ENCODE measurements around the gene NUDT19. TPM values are rescaled to one million over a fixed set of nuclear protein-coding genes. Genes with fewer than 3 reads are reported as not detected.

The NUDT19 gene
- total RNA-seq, 2 experiments from 2014 or later, result 14.9 to 15.0 TPM

DNA sequence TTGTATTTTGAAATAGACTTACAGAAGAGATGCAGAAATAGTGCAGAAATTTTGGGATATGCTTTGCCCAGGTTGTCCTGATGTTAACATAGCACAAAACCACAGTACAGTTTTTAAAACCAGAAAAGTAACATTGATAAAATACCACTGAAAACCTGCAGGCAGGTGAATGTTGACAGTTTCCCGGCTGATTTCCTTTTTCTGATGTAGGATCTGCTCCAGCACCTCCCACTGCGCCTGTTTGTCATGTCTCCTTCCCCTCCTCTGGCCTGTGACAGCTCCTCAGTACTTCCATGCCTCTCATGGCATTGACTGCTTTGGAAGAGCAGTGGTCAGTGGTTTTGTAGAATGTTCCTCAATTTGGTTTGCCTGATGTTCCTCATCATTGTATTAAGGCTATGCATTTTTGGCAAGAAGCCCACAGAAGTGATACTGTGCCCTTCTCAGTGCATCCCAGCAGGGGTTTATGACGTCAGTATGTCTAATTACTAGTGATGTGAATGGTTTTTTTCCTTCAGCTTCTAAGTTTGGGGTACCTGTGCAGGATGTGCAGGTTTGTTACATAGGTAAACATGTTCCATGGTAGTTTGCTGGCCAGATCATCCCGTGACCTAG, 58.9 kb downstream of the NUDT19 start:
- H3K27me3 Mint-ChIP-seq, result peaks cover 20% of the 10 kb centered on the region
- H3K9me3 Mint-ChIP-seq, result no peaks in the 10 kb centered on the region
- peaks cover 6% of the 10 kb centered on the region for H3K4me1 Mint-ChIP-seq (ENCODE audit: low read depth)
- H3K36me3 Mint-ChIP-seq, result no peaks in the 10 kb centered on the region
- DNase-seq, result no peak
- intact Hi-C loops (cut with micrococcal nuclease), result no loop called here
- H3K27ac Mint-ChIP-seq, result no peak overlapping the region
- peak overlapping the region; percentile 25 for H3K4me3 Mint-ChIP-seq
- ChIA-PET POLR2A (no interaction called here), CTCF (no interaction called here)

DNA sequence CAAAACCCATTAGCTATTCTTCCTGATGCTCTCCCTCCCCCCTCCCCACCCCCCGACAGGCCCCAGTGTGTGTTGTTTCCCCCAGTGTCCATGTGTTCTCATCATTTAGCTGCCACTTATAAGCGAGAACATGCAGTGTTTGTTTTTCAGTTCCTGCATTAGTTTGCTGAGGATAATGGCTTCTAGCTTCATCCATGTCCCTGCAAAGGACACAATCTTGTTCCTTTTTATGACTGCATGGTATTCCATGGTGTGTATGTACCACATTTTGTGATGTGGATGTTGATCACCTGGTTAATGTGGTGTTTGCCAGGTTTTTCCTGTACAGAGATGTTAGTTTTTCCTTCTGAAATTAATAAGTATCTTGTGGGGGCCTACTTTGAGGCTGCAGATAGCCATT, 59.4 kb downstream of the NUDT19 start:
- H3K9me3 Mint-ChIP-seq, result no peaks in the 10 kb centered on the region
- POLR2A ChIA-PET, result no interaction called here
- no peaks in the 10 kb centered on the region for H3K36me3 Mint-ChIP-seq
- intact Hi-C loops (cut with micrococcal nuclease), result no loop called here
- H3K27ac Mint-ChIP-seq, result no peak overlapping the region
- H3K4me1 Mint-ChIP-seq (ENCODE audit: low read depth), result peaks cover 6% of the 10 kb centered on the region
- H3K27me3 Mint-ChIP-seq, result peaks cover 21% of the 10 kb centered on the region
- DNase-seq, result no peak
- CTCF ChIA-PET, result no interaction called here
- H3K4me3 Mint-ChIP-seq, result no peak overlapping the region

DNA sequence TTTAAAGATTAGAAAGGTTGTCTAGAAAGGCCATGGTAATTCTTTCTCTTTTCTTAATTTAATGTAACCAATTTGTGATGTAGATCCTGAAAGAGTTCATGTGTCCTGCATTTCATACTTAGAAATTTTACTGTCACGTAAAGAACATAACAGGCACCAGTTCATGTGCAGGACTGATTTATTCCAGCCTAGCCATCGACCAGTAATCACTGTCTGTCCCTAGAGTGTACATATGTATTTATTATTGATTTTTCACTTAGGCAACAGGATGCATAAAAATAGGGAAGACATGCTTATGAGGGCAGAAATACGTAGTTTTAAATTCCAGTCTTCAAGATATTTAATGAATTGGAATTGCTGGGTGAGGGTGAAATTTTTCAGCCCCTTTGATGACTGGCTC, 65.6 kb downstream of the NUDT19 start:
- CTCF ChIA-PET, result no interaction called here
- intact Hi-C loops (cut with micrococcal nuclease), result no loop called here

More for the DNA sequence above, 65.6 kb downstream of the NUDT19 start:
- Mint-ChIP-seq H3K4me1 (ENCODE audit: low read depth) (no peaks in the 10 kb centered on the region), H3K4me3 (no peak overlapping the region), H3K36me3 (peaks cover 1% of the 10 kb centered on the region), H3K27ac (no peak overlapping the region), H3K27me3 (peaks cover 11% of the 10 kb centered on the region), H3K9me3 (no peaks in the 10 kb centered on the region)
- POLR2A ChIA-PET, result no interaction called here
- no peak for DNase-seq

Other genes starting within 250 kb of the NUDT19 start
- 100 to 1,000 TPM; 242 to 246 TPM for gene PDCD5, start 110.6 kb upstream of the NUDT19 start, total RNA-seq
- gene ANKRD27, start 16.6 kb upstream of the NUDT19 start, total RNA-seq, result 10 to 100 TPM; 39.7 to 45.4 TPM
- under 1 TPM; 0.10 to 0.19 TPM for gene RGS9BP, start 16.0 kb upstream of the NUDT19 start, total RNA-seq
- under 1 TPM; 0.24 to 0.63 TPM for gene TDRD12, start 27.9 kb downstream of the NUDT19 start, total RNA-seq
- gene SLC7A9, start 177.9 kb downstream of the NUDT19 start, total RNA-seq, result under 1 TPM in 1 of 2 experiments, not detected in 1; 0.22 TPM